Measurements from ENCODE around the gene KLF15. TPM values are rescaled to one million over a fixed set of nuclear protein-coding genes. Genes with fewer than 3 reads are reported as not detected.

The KLF15 gene
- total and polyA plus RNA-seq, 2 of the 4 experiments (the other 2 are of a cell fraction) = 0.18 to 0.24 TPM

- H3K4me3 ChIP-seq (ENCODE audit: insufficient read depth, low read depth, low read length) = no peak overlapping the region
- ChIA-PET POLR2A (ENCODE audit: unreplicated experiment) (no interaction called here), CTCF (no interaction called here)
- dilution Hi-C loops (cut with HindIII; ENCODE audit: low sequenced_read_pairs, unreplicated experiment) (no loop called here), in situ Hi-C loops (cut with MboI; ENCODE audit: low sequenced_read_pairs) (no loop called here), intact Hi-C loops (cut with micrococcal nuclease) (no loop called here)
- no peak overlapping the region for H2AFZ ChIP-seq (replicated peaks; ENCODE audit: low read length, poor library complexity)
- no peak overlapping the region for H2BK20ac ChIP-seq (ENCODE audit: low read depth, low read length)
- TF ChIP-seq POLR2A (IDR thresholded peaks at IDR 0.05; ENCODE audit: low read depth, low read length) = no peak
- TF ChIP-seq RCOR1 (IDR thresholded peaks at IDR 0.05; ENCODE audit: insufficient replicate concordance, low read length) = no peak
- TF ChIP-seq RFX5 (IDR thresholded peaks at IDR 0.05; ENCODE audit: low read depth, low read length) = no peak
- TF ChIP-seq SMC3 (IDR thresholded peaks at IDR 0.05; ENCODE audit: low read depth, low read length) = no peak
- no peak for TF ChIP-seq BHLHE40 (IDR thresholded peaks at IDR 0.05; ENCODE audit: low read depth, low read length)
- no peak for TF ChIP-seq MAFK (IDR thresholded peaks at IDR 0.05; ENCODE audit: low read depth, low read length)
- no peak for TF ChIP-seq RAD21 (IDR thresholded peaks at IDR 0.05; ENCODE audit: low read length)
- TF ChIP-seq CEBPB (IDR thresholded peaks at IDR 0.05; ENCODE audit: low read depth, low read length) = no peak
- no peak for TF ChIP-seq FOS (IDR thresholded peaks at IDR 0.05; ENCODE audit: low read depth, low read length)
- TF ChIP-seq, protein P1, sequence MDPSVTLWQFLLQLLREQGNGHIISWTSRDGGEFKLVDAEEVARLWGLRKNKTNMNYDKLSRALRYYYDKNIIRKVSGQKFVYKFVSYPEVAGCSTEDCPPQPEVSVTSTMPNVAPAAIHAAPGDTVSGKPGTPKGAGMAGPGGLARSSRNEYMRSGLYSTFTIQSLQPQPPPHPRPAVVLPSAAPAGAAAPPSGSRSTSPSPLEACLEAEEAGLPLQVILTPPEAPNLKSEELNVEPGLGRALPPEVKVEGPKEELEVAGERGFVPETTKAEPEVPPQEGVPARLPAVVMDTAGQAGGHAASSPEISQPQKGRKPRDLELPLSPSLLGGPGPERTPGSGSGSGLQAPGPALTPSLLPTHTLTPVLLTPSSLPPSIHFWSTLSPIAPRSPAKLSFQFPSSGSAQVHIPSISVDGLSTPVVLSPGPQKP (IDR thresholded peaks at IDR 0.05; ENCODE audit: borderline replicate concordance, low read depth, low read length) = no peak
- TF ChIP-seq CTCF (conservative IDR thresholded peaks at IDR 0.05; ENCODE audit: low read depth, low read length) = no peak
- no peak for TF ChIP-seq MAZ (IDR thresholded peaks at IDR 0.05; ENCODE audit: borderline replicate concordance, low read depth, low read length)
- BruUV-seq (replicated peaks) = no TSS peak
- DNase-seq (no peak), ATAC-seq (ENCODE audit: low read depth) (no peak)
- H3K23ac ChIP-seq (ENCODE audit: low read depth, low read length) = no peak overlapping the region
- H4K8ac ChIP-seq (ENCODE audit: low read depth in 2 of 2, low read length in 2 of 2) = no peak overlapping the region
- H3K4me1 ChIP-seq (ENCODE audit: control insufficient read depth, insufficient read depth, low read length) = peaks cover 7% of the 10 kb centered on the region
- no peaks in the 10 kb centered on the region for H3K9me3 ChIP-seq (ENCODE audit: control insufficient read depth, insufficient read depth, low read length)
- no peak overlapping the region for H4K5ac ChIP-seq (ENCODE audit: low read depth, low read length)
- H4K20me1 ChIP-seq (ENCODE audit: insufficient read depth, low read length) = no peaks in the 10 kb centered on the region
- H3K9me1 ChIP-seq (ENCODE audit: insufficient read depth, low read length) = no peaks in the 10 kb centered on the region
- H3K4me2 ChIP-seq (ENCODE audit: low read depth, low read length) = no peak overlapping the region
- H3K36me3 ChIP-seq (ENCODE audit: control insufficient read depth, insufficient read depth, low read length) = no peaks in the 10 kb centered on the region
- 100% methylated on average over 1 of the region's 4 CpGs; no CpG with 5 or more reads in 1 of the 2 experiments for WGBS, 2 experiments (ENCODE audit: extremely low coverage in 2 of 2, insufficient read length in 1 of 2)
- no peak overlapping the region for H2BK5ac ChIP-seq (ENCODE audit: low read depth, low read length, poor library complexity, severe bottlenecking)
- H3K18ac ChIP-seq (ENCODE audit: low read depth, low read length) = no peak overlapping the region
- H3K27ac ChIP-seq (ENCODE audit: insufficient read depth, low read length) = no peak overlapping the region
- H4K91ac ChIP-seq (ENCODE audit: insufficient read depth, low read depth, low read length) = no peak overlapping the region
- H3K9ac ChIP-seq (ENCODE audit: low read depth, low read length) = no peak overlapping the region
- H2BK120ac ChIP-seq (ENCODE audit: low read depth, low read length) = no peak overlapping the region
- H2BK15ac ChIP-seq (ENCODE audit: low read depth, low read length) = no peak overlapping the region
- H2AK5ac ChIP-seq (ENCODE audit: low read depth, low read length) = no peak overlapping the region
- H3K79me1 ChIP-seq (ENCODE audit: low read depth in 1 of 2, low read length in 2 of 2) = no peaks in the 10 kb centered on the region
- H3K56ac ChIP-seq (ENCODE audit: extremely low read depth, insufficient read depth, low read length) = no peak overlapping the region
- no peak overlapping the region for H2AK9ac ChIP-seq (replicated peaks; ENCODE audit: low read depth, low read length, poor library complexity)
- no peak overlapping the region for H3K14ac ChIP-seq (replicated peaks; ENCODE audit: low read depth, low read length)
- peaks cover 2% of the 10 kb centered on the region; the same call in 1 of the 2 replicates for H3K27me3 ChIP-seq (ENCODE audit: control insufficient read depth, insufficient read depth, low read length)
- H3K4ac ChIP-seq (ENCODE audit: low read depth, low read length) = no peak overlapping the region
Measured at GRCh38 chr3:126295407-126295939, 61.7 kb downstream of the KLF15 start.
